OCI-LY7 (cell line): ENCODE measurements around the gene ZNF283.

Experiments used
- EZH2phosphoT487 ChIP-seq: fragments of 200-600 bp; sonication (generic); IDR thresholded peaks from 2 replicates; pipeline ENCODE4 v1.6.1; 2018; ENCODE audit warnings: low read depth, borderline replicate concordance, mild to moderate bottlenecking, mixed run types, antibody characterized with exemption, low read length, moderate library complexity, mixed read lengths
- TF ChIP-seq, protein P1 (sequence below): fragments of 200-600 bp; sonication (generic); conservative IDR thresholded peaks from 2 replicates; pipeline ENCODE4 v1.5.1; 2014; ENCODE audit warnings: mild to moderate bottlenecking, antibody characterized with exemption, low read length, moderate library complexity, mixed read lengths

DNA sequence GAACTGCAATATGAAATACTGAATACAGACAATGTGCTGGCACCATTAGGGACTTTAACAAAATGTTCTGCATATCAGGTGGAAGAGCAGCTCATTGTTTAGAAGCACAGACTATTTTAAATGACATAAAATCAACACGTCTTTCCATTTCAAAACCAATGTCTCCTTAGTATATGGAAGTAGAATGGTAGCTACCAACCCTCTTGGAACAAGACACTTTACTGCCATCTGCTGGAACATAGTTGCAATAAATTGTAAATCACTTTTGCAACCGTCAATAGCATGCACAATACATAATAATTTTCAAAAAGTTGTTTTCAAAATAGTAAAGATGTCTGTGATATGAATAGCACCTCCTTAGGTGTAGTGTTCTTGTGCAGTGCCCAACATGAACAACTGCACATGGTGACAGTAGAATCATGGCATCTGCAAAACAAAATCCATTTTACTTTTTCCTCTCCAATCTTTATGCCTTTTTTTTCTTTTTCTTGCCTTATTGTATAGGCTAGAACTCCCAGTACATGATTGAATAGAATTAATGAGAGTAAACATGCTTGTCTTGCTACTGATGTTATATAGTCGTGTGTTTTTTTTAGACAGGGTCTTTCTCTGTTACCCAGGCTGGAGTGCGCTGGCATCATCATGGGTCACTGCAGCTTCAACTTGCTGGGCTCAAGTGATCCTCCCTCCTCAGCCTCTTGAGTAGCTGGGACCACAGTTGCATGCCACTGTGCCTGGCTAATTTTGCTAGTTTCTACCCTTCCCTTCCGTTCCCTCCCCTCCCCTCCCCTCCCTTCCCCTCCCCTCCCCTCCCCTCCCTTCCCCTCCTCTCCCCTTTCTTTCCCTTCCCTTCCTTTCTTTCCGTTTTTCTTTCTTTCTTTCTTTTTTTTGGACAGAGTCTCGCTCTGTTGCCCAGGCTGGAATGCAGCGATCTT is 17.1 kb upstream of the ZNF283 start:
- TF ChIP-seq, protein P1, sequence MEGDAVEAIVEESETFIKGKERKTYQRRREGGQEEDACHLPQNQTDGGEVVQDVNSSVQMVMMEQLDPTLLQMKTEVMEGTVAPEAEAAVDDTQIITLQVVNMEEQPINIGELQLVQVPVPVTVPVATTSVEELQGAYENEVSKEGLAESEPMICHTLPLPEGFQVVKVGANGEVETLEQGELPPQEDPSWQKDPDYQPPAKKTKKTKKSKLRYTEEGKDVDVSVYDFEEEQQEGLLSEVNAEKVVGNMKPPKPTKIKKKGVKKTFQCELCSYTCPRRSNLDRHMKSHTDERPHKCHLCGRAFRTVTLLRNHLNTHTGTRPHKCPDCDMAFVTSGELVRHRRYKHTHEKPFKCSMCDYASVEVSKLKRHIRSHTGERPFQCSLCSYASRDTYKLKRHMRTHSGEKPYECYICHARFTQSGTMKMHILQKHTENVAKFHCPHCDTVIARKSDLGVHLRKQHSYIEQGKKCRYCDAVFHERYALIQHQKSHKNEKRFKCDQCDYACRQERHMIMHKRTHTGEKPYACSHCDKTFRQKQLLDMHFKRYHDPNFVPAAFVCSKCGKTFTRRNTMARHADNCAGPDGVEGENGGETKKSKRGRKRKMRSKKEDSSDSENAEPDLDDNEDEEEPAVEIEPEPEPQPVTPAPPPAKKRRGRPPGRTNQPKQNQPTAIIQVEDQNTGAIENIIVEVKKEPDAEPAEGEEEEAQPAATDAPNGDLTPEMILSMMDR: peak; percentile 94
- no peak for TF ChIP-seq EZH2phosphoT487
